Naive thymus-derived CD4-positive, alpha-beta T cell (primary cell): ENCODE data around the gene GOSR2. TPM values are rescaled to one million over a fixed set of nuclear protein-coding genes. Genes with fewer than 3 reads are reported as not detected.

Experiments used
- ATAC-seq: fragments of 150-1000 bp; cut with Tn5 transposase; 2 replicates; pipeline ENCODE4 v1.10.0; 2021; ENCODE audit warnings: mild to moderate bottlenecking, moderate library complexity
- CTCF ChIA-PET: fragments of 350-600 bp; sonication (Branson Sonifier 250); formaldehyde crosslinking; loops from one replicate; lab custom pipeline; 2021; ENCODE audit warnings: antibody characterized with exemption; lab: Charles Lee
- POLR2A ChIA-PET: fragments of 350-600 bp; sonication (Branson Sonifier 250); formaldehyde crosslinking; loops from one replicate; lab custom pipeline; 2021; ENCODE audit warnings: antibody characterized with exemption, inconsistent platforms; lab: Charles Lee
- DNase-seq, 9 donors: peaks; one replicate each; pipeline versions ENCODE4 v3.0.0 to v3.0.0-alpha.2; 2020 to 2022; ENCODE audit warnings: mixed read lengths in 1 of 9
- H3K27ac ChIP-seq: one replicate; pipeline ENCODE4 v1.7.0; 2013; ENCODE audit warnings: mild to moderate bottlenecking, low read depth, low read length, moderate library complexity
- H3K27me3 ChIP-seq, 2 donors: one replicate each; pipeline ENCODE4 v1.7.0; 2013; ENCODE audit warnings: low read length in 2 of 2, mild to moderate bottlenecking in 2 of 2, moderate library complexity in 2 of 2; ENCODE audit not compliant: control insufficient read depth in 2 of 2, insufficient read depth in 2 of 2
- H3K36me3 ChIP-seq, 3 experiments: 1 replicate in 2 of 3; 2 replicates in 1 of 3; pipeline ENCODE4 v1.7.0; 2013; ENCODE audit warnings: low read length in 3 of 3, mild to moderate bottlenecking in 3 of 3, moderate library complexity in 1 of 3; ENCODE audit not compliant: insufficient read depth in 3 of 3, control insufficient read depth in 2 of 3
- H3K4me1 ChIP-seq, 2 donors: one replicate each; pipeline ENCODE4 v1.7.0; 2013; ENCODE audit warnings: low read length in 2 of 2, mild to moderate bottlenecking in 2 of 2, moderate library complexity in 1 of 2; ENCODE audit not compliant: control insufficient read depth in 2 of 2, insufficient read depth in 2 of 2
- H3K4me3 ChIP-seq: 2 replicates; pipeline ENCODE4 v1.7.0; 2013; ENCODE audit warnings: mild to moderate bottlenecking, low read length
- H3K9me3 ChIP-seq, 3 experiments: 1 replicate in 2 of 3; 2 replicates in 1 of 3; pipeline ENCODE4 v1.7.0; 2013; ENCODE audit warnings: low read length in 3 of 3; ENCODE audit not compliant: control insufficient read depth in 2 of 3
- H3K27ac Mint-ChIP-seq, 9 donors: one replicate each; pipeline ENCODE4 v1.8.0; 2020 to 2022; ENCODE audit warnings: mixed read lengths in 9 of 9, mild to moderate bottlenecking in 8 of 9, moderate library complexity in 5 of 9, inconsistent platforms in 2 of 9
- H3K27me3 Mint-ChIP-seq, 5 donors: one replicate each; pipeline ENCODE4 v1.8.0; 2021 to 2022; ENCODE audit warnings: mixed read lengths in 5 of 5, mild to moderate bottlenecking in 1 of 5
- H3K36me3 Mint-ChIP-seq, 5 donors: one replicate each; pipeline ENCODE4 v1.8.0; 2020 to 2022; ENCODE audit warnings: mixed read lengths in 5 of 5, mild to moderate bottlenecking in 3 of 5, inconsistent platforms in 1 of 5
- H3K4me1 Mint-ChIP-seq, 7 donors: one replicate each; pipeline ENCODE4 v1.8.0; 2020 to 2022; ENCODE audit warnings: mixed read lengths in 7 of 7, mild to moderate bottlenecking in 3 of 7, inconsistent platforms in 1 of 7
- H3K4me3 Mint-ChIP-seq, 10 donors: one replicate each; pipeline ENCODE4 v1.8.0; 2020 to 2022; ENCODE audit warnings: mild to moderate bottlenecking in 10 of 10, mixed read lengths in 10 of 10, moderate library complexity in 6 of 10, inconsistent platforms in 2 of 10
- H3K9me3 Mint-ChIP-seq, 11 donors: one replicate each; pipeline ENCODE4 v1.8.0; 2020 to 2022; ENCODE audit warnings: mixed read lengths in 11 of 11, mild to moderate bottlenecking in 4 of 11, inconsistent platforms in 1 of 11, moderate library complexity in 1 of 11
- intact Hi-C, 2 donors: fragments of 100-400 bp; cut with micrococcal nuclease; formaldehyde crosslinking; loops; one replicate each; pipeline ENCODE4 v1.15.1; 2023
- polyA plus RNA-seq, 2 donors: library from polyadenylated mRNA; unstranded; fragments of 300-500 nt; fragmentation: Illumina TruSeq; gene quantifications; one replicate each; pipeline ENCODE4 v1.2.3, GENCODE V29; 2021
- total RNA-seq, 6 experiments: library from RNA in 5 of 6; stranded (reverse) in 5 of 6; gene quantifications; 1 replicate in 5 of 6; 2 replicates in 1 of 6; pipeline ENCODE4 v1.2.3 and lab custom pipeline; 2021 to 2026

The GOSR2 gene
- 10 to 100 TPM; 62.1 to 95.5 (median 71.0) TPM for total RNA-seq
- polyA plus RNA-seq: 10 to 100 TPM; 44.5 to 58.7 TPM
- 43.3 reads per million, percentile 68 among the genes with 10 or more reads in this experiment for total RNA-seq (lab: John Stamatoyannopoulos, UW)

DNA sequence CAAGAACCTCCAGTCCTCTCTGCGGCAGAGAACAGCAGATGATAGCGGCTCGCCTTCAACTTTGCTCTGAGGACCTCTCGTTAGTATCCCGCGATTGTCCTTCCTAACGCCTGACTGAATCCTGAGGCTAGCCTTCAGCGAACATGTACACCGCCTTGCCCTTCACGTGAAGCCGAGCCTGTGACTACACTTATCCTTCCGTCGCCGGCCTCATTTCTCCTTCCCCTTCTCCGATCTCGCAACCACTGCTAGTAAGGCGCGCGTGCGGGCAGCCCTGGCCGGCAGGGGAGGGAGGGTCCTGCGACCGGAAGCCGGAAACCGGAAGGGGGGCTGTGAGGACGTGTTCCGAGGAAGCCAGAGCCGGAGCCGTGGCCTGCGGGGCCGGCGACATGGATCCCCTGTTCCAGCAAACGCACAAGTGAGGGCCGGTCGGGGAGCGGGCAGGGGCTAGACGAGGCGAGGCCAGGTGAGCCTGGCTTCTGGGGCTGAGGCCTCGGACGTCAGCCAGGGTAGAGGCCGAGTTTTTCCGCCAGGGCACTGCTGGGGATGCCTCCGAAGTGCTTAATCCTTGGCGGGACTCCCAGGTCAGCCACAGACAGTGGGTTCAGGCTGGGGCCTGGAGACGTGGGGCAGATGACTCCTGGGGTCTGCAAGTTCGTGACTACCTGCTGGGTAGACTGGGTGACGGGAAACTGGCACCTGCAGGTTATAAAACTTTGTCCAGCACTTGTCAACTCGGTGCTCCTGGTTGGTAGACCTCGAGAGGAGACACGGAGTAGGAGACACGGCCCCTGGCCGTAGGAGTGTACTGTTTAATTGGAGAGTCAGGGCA is at the start of gene GOSR2:
Gene GOSR2 (plus strand): TSS at position 357 of the 832 bp plus-strand sequence. CDS start 33 bp downstream, at position 390.
- CTCF ChIA-PET: interaction anchor here (0.6 kb wide), 1 partner anchor 150 kb away, joined by 3 read pairs; no protein-coding TSS in a partner anchor
- Histone ChIP-seq H3K27ac (peak within 1 kb of the TSS; percentile 78), H3K36me3 (peaks cover 0 to 6% (median 0%) of the 10 kb centered on the region in 3 experiments), H3K4me3 (peak within 1 kb of the TSS; percentile 84), H3K4me1 (peaks cover 16 to 32% of the 10 kb centered on the region in 2 donors), H3K9me3 (no peaks in the 10 kb centered on the region), H3K27me3 (no peaks in the 10 kb centered on the region)
- POLR2A ChIA-PET: no interaction called here
- Mint-ChIP-seq H3K27me3 (peaks cover 0 to 4% (median 0%) of the 10 kb centered on the region in 5 donors), H3K4me1 (peaks cover 35 to 59% (median 52%) of the 10 kb centered on the region in 7 donors), H3K36me3 (peaks cover 0 to 4% (median 0%) of the 10 kb centered on the region in 5 donors), H3K4me3 (peak within 1 kb of the TSS; percentile 86 to 97 (median 92)), H3K9me3 (peaks cover 0 to 5% (median 0%) of the 10 kb centered on the region in 11 donors), H3K27ac (peak within 1 kb of the TSS; percentile 97 to 100 (median 100))
- peak; percentile 98 for ATAC-seq
- DNase-seq: peak; percentile 75 to 91 (median 87)
- intact Hi-C loops: loop anchor here (1.0 to 10.0 kb wide), 2 partner anchors 144 to 1338 kb away; no protein-coding TSS in a partner anchor

DNA sequence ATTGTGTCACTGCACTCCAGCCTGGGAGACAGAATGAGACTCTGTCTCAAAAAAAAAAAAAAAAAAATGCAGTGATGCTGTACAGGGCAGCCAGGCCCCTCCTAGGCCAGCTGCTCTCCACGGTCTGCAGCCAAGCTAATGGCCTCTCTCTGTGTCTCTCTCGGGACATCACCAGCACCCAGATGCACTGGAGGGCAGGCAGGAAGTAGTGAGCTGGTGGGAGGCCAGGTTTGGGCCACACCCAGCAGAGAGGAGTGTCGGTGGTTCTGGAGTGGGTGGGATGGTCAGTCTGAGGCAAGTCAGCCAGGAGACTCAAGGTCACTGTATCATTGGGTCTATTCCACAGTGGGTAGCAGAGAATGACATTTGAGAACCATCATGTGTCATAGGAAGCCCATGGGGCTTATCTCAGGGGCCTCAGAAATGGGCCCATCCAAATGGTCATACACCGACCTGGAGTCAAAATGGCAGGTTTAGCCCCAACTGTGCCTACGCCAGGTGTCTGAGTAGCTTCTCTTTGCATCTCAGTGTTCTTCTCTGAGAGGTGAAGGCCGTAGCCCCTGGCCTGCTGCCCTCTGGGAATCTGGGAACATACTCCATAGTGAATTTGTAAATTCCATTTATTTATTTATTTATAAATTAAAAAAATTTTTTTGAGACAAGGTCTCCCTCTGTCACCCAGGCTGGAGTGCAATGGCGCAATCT is 48.9 kb upstream of the GOSR2 start:
- H3K27me3 ChIP-seq: no peaks in the 10 kb centered on the region
- H3K4me1 Mint-ChIP-seq: peaks cover 0 to 13% (median 0%) of the 10 kb centered on the region in 7 donors
- no peaks in the 10 kb centered on the region for H3K9me3 Mint-ChIP-seq
- intact Hi-C loops: no loop called here
- H3K36me3 Mint-ChIP-seq: no peaks in the 10 kb centered on the region
- H3K36me3 ChIP-seq: no peaks in the 10 kb centered on the region
- H3K4me1 ChIP-seq: no peaks in the 10 kb centered on the region
- no peak for DNase-seq
- no peaks in the 10 kb centered on the region for H3K9me3 ChIP-seq
- ATAC-seq: no peak
- H3K4me3 ChIP-seq: no peak overlapping the region
- ChIA-PET POLR2A (no interaction called here), CTCF (no interaction called here)
- no peak overlapping the region for H3K27ac Mint-ChIP-seq
- H3K27ac ChIP-seq: no peak overlapping the region
- H3K27me3 Mint-ChIP-seq: no peaks in the 10 kb centered on the region
- H3K4me3 Mint-ChIP-seq: no peak overlapping the region

DNA sequence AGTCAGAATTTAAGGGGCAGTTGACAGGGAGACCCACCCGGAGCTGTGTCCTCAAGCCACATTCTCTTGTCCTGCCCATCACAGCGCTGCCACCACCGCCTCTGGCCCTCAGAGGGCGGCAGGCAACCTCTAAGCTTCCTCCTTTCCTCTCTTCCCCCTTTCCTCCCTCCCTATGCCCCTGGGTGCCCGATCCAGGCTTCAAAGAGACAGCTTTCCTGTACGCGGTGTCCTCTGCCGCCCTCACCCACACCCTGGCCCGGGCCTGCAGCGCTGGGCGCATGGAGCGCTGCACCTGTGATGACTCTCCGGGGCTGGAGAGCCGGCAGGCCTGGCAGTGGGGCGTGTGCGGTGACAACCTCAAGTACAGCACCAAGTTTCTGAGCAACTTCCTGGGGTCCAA is 48.1 kb upstream of the GOSR2 start:
- DNase-seq: no peak
- no peak for ATAC-seq
- Histone ChIP-seq H3K36me3 (no peaks in the 10 kb centered on the region), H3K27me3 (no peaks in the 10 kb centered on the region), H3K4me3 (no peak overlapping the region), H3K4me1 (no peaks in the 10 kb centered on the region), H3K27ac (no peak overlapping the region), H3K9me3 (no peaks in the 10 kb centered on the region)
- Mint-ChIP-seq H3K27me3 (no peaks in the 10 kb centered on the region), H3K4me3 (no peak overlapping the region), H3K9me3 (no peaks in the 10 kb centered on the region), H3K27ac (no peak overlapping the region), H3K36me3 (no peaks in the 10 kb centered on the region), H3K4me1 (peaks cover 0 to 13% (median 0%) of the 10 kb centered on the region in 7 donors)
- intact Hi-C loops: no loop called here
- ChIA-PET POLR2A (no interaction called here), CTCF (no interaction called here)

DNA sequence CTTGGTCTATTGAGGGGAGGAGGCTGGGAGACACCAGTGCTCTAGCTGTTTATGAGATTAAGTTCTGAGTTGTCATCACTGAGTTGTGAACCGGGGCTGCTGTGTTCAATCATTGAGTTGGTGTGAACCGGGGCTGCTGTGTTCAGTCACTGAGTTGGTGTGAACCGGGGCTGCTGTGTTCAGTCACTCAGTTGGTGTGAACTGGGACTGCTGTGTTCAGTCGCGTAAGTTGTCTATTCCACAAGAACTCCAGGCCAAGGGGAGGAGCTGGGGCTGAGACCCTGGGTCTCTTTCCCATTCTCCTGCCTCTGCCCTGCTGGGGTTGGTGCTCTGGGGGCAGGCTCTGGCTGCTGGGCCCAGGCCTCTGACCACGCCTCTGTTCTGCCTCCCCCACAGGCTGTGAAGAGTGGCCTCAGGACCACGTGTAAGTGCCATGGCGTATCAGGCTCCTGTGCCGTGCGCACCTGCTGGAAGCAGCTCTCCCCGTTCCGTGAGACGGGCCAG is 47.1 kb upstream of the GOSR2 start:
- no peak for ATAC-seq
- no peaks in the 10 kb centered on the region for H3K36me3 ChIP-seq
- peak overlapping the region in 1 of 10 donors; percentile 39 for H3K4me3 Mint-ChIP-seq
- no peaks in the 10 kb centered on the region for H3K27me3 Mint-ChIP-seq
- ChIA-PET CTCF (no interaction called here), POLR2A (no interaction called here)
- H3K9me3 ChIP-seq: no peaks in the 10 kb centered on the region
- intact Hi-C loops: no loop called here
- no peak overlapping the region for H3K27ac Mint-ChIP-seq
- H3K9me3 Mint-ChIP-seq: no peaks in the 10 kb centered on the region
- no peak for DNase-seq
- no peak overlapping the region for H3K4me3 ChIP-seq
- no peaks in the 10 kb centered on the region for H3K36me3 Mint-ChIP-seq
- H3K27ac ChIP-seq: no peak overlapping the region
- peaks cover 0 to 13% (median 0%) of the 10 kb centered on the region in 7 donors for H3K4me1 Mint-ChIP-seq
- no peaks in the 10 kb centered on the region for H3K27me3 ChIP-seq
- H3K4me1 ChIP-seq: no peaks in the 10 kb centered on the region

GRCh38 chr17:46876353-46876887 is 46.5 kb upstream of the GOSR2 start:
- CTCF ChIA-PET: no interaction called here
- Histone ChIP-seq H3K36me3 (no peaks in the 10 kb centered on the region), H3K4me3 (no peak overlapping the region), H3K27me3 (no peaks in the 10 kb centered on the region), H3K9me3 (no peaks in the 10 kb centered on the region), H3K4me1 (no peaks in the 10 kb centered on the region), H3K27ac (no peak overlapping the region)
- Mint-ChIP-seq H3K9me3 (no peaks in the 10 kb centered on the region), H3K27me3 (no peaks in the 10 kb centered on the region), H3K36me3 (no peaks in the 10 kb centered on the region), H3K27ac (no peak overlapping the region), H3K4me3 (peak overlapping the region in 1 of 10 donors; percentile 9), H3K4me1 (peaks cover 0 to 13% (median 0%) of the 10 kb centered on the region in 7 donors)
- intact Hi-C loops: no loop called here
- no peak for ATAC-seq
- POLR2A ChIA-PET: no interaction called here
- DNase-seq: no peak

- H3K27ac Mint-ChIP-seq: no peak overlapping the region
- H3K27ac ChIP-seq: no peak overlapping the region
Measured at GRCh38 chr17:46876926-46877325, 46.0 kb upstream of the GOSR2 start.

More at GRCh38 chr17:46876926-46877325, 46.0 kb upstream of the GOSR2 start:
- ChIA-PET CTCF (interaction anchor here (0.6 kb wide), 1 partner anchor 1122 kb away, joined by 3 read pairs; no protein-coding TSS in a partner anchor), POLR2A (no interaction called here)
- H3K4me3 ChIP-seq: no peak overlapping the region
- intact Hi-C loops: no loop called here
- no peaks in the 10 kb centered on the region for H3K27me3 Mint-ChIP-seq
- peaks cover 0 to 13% (median 0%) of the 10 kb centered on the region in 7 donors for H3K4me1 Mint-ChIP-seq
- H3K4me1 ChIP-seq: no peaks in the 10 kb centered on the region
- peak overlapping the region in 1 of 10 donors; percentile 9 for H3K4me3 Mint-ChIP-seq
- H3K36me3 ChIP-seq: no peaks in the 10 kb centered on the region
- H3K9me3 Mint-ChIP-seq: no peaks in the 10 kb centered on the region
- no peaks in the 10 kb centered on the region for H3K27me3 ChIP-seq
- DNase-seq (no peak), ATAC-seq (no peak)
- no peaks in the 10 kb centered on the region for H3K36me3 Mint-ChIP-seq
- H3K9me3 ChIP-seq: no peaks in the 10 kb centered on the region
